NCI-H526 (cell line): Measurements from ENCODE around the gene SLC29A2.
A peak's percentile ranks its signal among the peaks of the same experiment; 100 is the strongest.

ENCODE experiments used
- DNase-seq, 2 experiments: peaks; one replicate each; lab custom pipeline; 2025; lab: John Stamatoyannopoulos, UW

The SLC29A2 gene

DNA sequence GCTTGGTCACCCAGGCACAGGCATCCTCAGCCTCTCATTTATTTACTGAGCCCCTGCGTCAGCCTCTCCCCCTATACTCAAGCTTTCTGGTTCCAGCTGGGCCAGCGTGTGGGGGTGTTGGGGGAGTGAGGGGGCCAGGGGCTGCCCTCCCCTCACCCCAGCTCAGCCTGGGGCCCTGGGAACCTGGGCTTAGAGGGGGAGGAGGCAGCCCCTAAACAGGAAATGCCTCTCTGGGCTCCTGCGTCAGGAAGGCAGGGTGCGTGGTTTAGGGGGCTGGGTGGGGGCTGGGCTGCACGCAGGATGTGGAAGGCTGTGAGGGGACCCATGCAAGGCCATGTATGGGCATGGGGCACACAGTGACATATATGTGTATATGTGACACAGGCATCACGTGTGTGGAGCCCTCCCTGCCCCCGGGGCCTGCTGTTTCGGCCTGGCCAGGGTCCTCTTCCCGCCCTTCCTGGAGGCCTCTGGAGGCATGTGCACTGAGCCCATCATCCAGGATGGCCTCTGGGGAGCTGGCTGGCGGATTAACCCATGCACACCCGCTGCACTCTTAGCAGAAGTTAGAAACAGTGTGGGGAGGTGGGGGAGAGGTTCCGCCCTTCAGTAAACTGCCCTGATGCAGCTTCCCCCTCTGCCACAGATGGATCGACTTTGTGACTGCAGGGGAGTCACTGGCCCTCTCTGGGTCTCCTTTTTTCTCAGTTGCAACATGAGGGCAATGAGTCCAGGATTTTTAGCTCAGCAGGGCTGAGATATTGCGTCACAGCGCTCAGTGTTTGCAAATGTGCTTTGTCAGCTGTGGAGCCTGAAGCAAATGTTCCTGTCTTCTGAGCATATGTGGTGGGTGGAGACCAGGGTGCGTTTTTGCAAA, 53.6 kb downstream of the SLC29A2 start:
- no peak for DNase-seq

GRCh38 chr11:66317322-66317722, 54.2 kb downstream of the SLC29A2 start:
- no peak for DNase-seq

GRCh38 chr11:66316849-66317251, 54.7 kb downstream of the SLC29A2 start, which contains the start of gene CD248:
TSS of gene CD248 (minus strand) at chr11:66317044. CDS start at chr11:66317027, 17 bp downstream.
- DNase-seq, result no peak

DNA sequence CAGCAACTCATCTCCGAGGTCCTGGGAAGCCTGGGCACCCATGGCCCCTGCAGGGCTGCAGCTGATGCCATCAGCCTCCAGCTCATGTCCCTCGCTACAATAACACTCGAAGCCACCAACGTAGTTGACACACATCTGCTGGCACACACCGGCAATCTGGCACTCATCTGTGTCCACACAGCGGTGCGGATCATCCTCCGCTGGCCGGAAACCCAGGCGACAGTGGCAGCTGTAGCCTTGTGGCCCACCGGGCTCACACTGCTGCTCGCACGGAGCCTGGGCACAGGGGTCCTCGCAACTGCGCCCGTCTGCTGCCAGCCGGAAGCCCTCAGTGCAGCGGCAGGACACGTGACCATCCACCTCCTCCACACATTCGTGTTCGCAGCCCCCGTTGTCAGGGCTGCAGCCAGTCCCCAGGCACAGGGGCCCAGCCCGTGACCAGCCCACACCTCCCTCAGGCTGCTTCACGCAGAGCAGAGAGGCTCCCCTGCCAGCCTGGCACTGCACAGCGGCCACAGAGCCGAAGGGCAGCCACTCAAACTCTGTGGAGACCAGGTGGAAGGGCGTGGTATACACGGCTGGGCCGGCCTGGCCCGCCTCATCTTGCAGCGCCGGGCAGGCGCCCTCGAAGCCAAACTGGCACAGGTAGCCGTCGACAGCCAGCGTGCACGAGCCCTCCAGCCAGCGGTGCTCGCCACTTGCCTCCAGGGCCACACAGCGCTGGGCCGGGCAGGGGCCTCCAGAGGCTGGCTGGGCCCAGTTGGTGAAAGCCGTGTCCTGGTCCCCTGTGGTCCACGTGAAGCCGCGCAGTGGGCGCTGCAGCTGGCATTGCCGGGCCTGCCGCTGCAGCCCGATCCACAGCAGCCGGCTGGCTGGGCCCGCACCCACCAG, 55.4 kb downstream of the SLC29A2 start:
- DNase-seq, result no peak

DNA sequence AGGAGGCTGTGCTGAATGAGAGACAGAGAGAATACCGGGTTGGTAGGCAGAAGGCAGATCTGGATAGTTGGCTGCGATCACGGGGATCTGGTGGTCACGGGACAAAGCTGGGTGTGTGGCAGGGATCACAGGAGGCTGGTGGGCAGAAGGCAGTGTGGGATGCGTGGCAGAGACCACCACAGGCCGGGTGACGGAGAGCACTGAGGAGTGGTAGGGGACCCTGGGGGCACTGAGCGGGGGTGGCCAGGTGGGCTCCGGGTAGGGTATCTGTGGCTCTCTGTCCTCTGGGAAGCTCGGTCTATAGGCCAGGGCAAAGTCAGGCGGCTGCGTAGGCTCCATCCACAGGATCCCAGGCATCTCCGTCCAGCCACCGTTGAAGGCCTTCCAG, 56.1 kb downstream of the SLC29A2 start:
- DNase-seq, result no peak

GRCh38 chr11:66314561-66315497, 56.7 kb downstream of the SLC29A2 start:
- no peak for DNase-seq

DNA sequence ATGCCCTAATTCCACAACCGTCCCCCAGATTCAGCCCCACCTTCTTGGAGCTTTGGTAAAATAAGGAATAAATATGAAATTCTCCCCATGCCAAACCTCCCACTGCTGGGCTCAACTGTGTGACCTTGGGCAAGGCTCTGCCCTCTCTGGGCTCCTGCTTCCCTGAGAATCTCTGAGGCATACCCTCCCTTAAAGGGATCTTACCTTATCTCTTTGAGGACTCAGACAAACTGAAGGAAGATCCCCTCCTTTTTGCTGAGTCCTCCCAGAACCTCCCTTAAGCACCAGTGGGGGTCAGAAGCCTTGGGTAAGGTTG, 57.4 kb downstream of the SLC29A2 start:
- no peak for DNase-seq

DNA sequence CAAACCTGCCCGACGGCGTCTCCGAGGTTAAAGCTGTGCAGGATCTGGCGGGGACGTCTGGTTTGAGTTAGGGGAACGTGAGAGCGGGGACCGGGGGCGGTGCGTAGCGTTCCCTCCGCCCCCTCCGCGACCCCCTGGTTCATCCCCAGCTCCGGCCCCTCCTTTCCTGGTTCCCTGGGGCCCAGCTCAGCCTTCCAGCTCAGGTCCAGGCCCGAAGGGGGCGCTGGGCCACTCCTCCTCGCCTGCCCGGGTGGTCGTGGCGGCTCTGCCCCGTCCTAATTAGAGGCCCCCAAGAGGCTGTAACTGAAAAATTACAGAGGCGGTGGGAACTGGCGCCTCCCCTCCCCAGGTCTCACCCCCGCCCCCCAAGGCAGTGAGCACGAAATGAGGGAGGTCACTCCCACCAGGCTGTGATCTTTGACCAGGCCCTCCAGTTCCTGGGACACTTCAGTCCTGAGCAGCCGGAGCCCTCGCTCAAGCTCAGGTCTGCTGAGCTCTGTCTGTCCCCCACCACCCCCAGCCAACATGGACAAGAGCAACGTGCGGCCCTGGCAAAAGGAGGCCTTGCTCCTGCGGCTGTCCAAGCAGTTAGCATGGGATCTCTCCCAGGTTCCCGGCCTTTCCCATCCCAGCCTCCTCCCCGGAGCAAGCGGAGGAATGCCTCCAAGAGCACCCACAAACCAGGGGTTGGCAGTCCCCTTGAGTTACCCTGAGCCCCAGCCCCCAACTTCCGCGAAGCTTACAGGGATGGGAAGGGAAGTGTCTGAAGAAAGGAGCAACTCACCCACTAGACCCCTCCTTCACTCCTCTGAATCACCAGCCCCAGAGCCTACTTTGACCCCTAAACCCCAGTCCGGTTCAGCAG, 58.0 kb downstream of the SLC29A2 start:
- DNase-seq, result no peak

DNA sequence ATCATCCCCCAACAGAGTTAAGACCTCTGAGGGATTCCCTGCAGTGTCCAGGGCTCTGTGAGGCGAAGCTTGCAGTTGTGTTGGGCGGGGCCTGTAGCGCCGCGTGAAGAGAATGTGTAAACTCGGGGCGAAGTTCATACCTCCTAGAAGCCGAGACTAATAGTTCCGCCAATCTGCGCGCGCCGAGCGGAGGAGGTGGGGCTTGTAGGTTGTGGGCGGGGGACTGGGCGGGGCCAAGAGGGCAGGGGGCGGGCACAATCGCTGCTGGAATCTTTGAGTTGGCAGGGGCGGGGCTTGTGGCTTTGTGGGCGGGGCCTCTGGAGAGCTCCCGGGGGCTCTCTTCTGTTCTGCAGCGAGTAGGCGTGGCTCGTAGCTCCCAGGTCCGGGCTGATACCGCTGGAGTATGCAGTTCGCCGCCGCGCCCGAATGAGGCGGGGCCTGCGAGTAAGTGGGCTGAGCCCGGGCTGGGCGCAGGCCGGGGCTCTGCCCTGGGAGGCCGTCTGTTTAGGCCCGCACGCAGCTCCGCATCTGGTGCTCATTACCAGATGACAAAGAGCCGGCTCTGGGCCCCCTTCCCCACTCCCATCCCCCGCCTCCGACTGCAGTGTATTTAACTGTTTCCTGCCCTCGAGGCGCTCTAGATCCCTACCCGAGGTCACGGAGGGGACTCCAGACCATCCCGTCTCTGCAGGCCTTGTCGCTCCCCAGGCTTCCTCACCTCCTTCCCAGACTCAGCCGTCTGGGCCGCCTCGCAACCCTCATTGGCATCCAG, 58.8 kb downstream of the SLC29A2 start:
- DNase-seq, result peak; percentile 96 to 99
